Endothelial cell of umbilical vein (primary cell): Measurements from ENCODE around the gene KAT2B. TPM values are rescaled to one million over a fixed set of nuclear protein-coding genes. Genes with fewer than 3 reads are reported as not detected.

Experiments used
- BruUV-seq: library from RNA; stranded (reverse); fragments of 400-500 nt; replicated peaks from 2 replicates; lab custom pipeline; 2021; lab: Mats Ljungman, UMichigan
- CTCF ChIA-PET: fragments of 300-600, 350-600 bp; sonication (Branson Sonifier 250); formaldehyde crosslinking; loops from one replicate; lab custom pipeline; 2021; ENCODE audit warnings: antibody characterized with exemption, inconsistent platforms; lab: Charles Lee
- POLR2A ChIA-PET: fragments of 300-600, 350-600 bp; sonication (Branson Sonifier 250); formaldehyde crosslinking; loops from one replicate; lab custom pipeline; 2021; ENCODE audit warnings: antibody characterized with exemption, inconsistent platforms; lab: Charles Lee
- DNase-seq: peaks from one replicate; pipeline ENCODE4 v3.0.0-alpha.2; 2011; ENCODE audit warnings: low read depth, low spot score
- FAIRE-seq: peaks from 2 replicates; lab custom pipeline; 2011; peaks lifted over from hg19 to GRCh38; lab: Jason Lieb, UNC
- H2AFZ ChIP-seq: 2 replicates; pipeline ENCODE4 v1.6.0; 2012; ENCODE audit warnings: low read depth, low read length, control low read depth, inconsistent platforms
- H3K27ac ChIP-seq: 2 replicates; pipeline ENCODE4 v1.5.1; 2011; ENCODE audit warnings: low read depth, mild to moderate bottlenecking, control low read depth, low read length, moderate library complexity; ENCODE audit not compliant: insufficient read depth
- H3K27me3 ChIP-seq, 2 experiments: 2 replicates each; pipeline versions ENCODE4 v1.6.0 to v1.6.1; 2011; ENCODE audit warnings: low read length in 2 of 2, mixed read lengths in 1 of 2; ENCODE audit not compliant: control insufficient read depth in 2 of 2, insufficient read depth in 2 of 2
- H3K36me3 ChIP-seq, 2 experiments: 2 replicates in 1 of 2; 3 replicates in 1 of 2; pipeline ENCODE4 v1.5.1; 2011; ENCODE audit warnings: low read length in 2 of 2, mild to moderate bottlenecking in 1 of 2, moderate library complexity in 1 of 2; ENCODE audit not compliant: control insufficient read depth in 2 of 2, insufficient read depth in 2 of 2; ENCODE audit errors: extremely low read depth in 1 of 2
- H3K4me1 ChIP-seq: 3 replicates; pipeline ENCODE4 v1.5.1; 2011; ENCODE audit warnings: mild to moderate bottlenecking, low read length; ENCODE audit not compliant: control insufficient read depth, insufficient read depth; ENCODE audit errors: extremely low read depth
- H3K4me2 ChIP-seq: 2 replicates; pipeline ENCODE4 v1.6.1; 2011; ENCODE audit warnings: low read length, control low read depth, mixed read lengths; ENCODE audit not compliant: insufficient read depth
- H3K4me3 ChIP-seq, 3 experiments: fragments of 200-600 bp in 1 of 3; sonication (generic), shearing (Covaris generic) in 1 of 3; replicated peaks in 1 of 3; 2 replicates each; pipeline ENCODE4 v1.5.1; 2011 to 2016; ENCODE audit warnings: control low read depth in 3 of 3, low read length in 3 of 3, mild to moderate bottlenecking in 2 of 3, inconsistent platforms in 1 of 3, low read depth in 1 of 3, moderate library complexity in 1 of 3; ENCODE audit not compliant: insufficient read depth in 1 of 3
- H3K79me2 ChIP-seq: 2 replicates; pipeline ENCODE4 v1.6.0; 2012; ENCODE audit warnings: low read length, inconsistent platforms; ENCODE audit not compliant: control insufficient read depth, insufficient read depth
- H3K9ac ChIP-seq: replicated peaks from 2 replicates; pipeline ENCODE3; 2011; ENCODE audit warnings: low read length, control low read depth; ENCODE audit not compliant: insufficient read depth; ENCODE audit errors: extremely low read depth
- H3K9me1 ChIP-seq: replicated peaks from 3 replicates; pipeline ENCODE4 v1.6.0; 2011; ENCODE audit warnings: mild to moderate bottlenecking, low read length; ENCODE audit not compliant: control insufficient read depth, insufficient read depth; ENCODE audit errors: extremely low read depth
- H3K9me3 ChIP-seq: replicated peaks from 2 replicates; pipeline ENCODE4 v1.5.1; 2012; ENCODE audit warnings: low read length, inconsistent platforms; ENCODE audit not compliant: control insufficient read depth, insufficient read depth
- H4K20me1 ChIP-seq: replicated peaks from 2 replicates; pipeline ENCODE3; 2011; ENCODE audit warnings: mild to moderate bottlenecking, low read length; ENCODE audit not compliant: control insufficient read depth, insufficient read depth; ENCODE audit errors: extremely low read depth
- CTCF ChIP-seq, 2 donors: IDR thresholded peaks; 1 replicate in 1 of 2; 2 replicates in 1 of 2; pipeline ENCODE4 v1.5.1; 2011; ENCODE audit warnings: low read length in 2 of 2, mild to moderate bottlenecking in 2 of 2, moderate library complexity in 2 of 2, control low read depth in 1 of 2, inconsistent platforms in 1 of 2, low read depth in 1 of 2; ENCODE audit not compliant: insufficient read depth in 1 of 2; ENCODE audit errors: extremely low read depth in 1 of 2
- EZH2 ChIP-seq: IDR thresholded peaks from 2 replicates; pipeline ENCODE4 v1.6.1; 2012; ENCODE audit warnings: borderline replicate concordance, low read depth, mild to moderate bottlenecking, moderate library complexity, low read length, inconsistent platforms; ENCODE audit not compliant: severe bottlenecking
- FOS ChIP-seq: IDR thresholded peaks from 2 replicates; pipeline ENCODE4 v1.6.1; 2011; ENCODE audit warnings: mild to moderate bottlenecking, low read length, moderate library complexity, borderline replicate concordance; ENCODE audit not compliant: insufficient read depth
- GATA2 ChIP-seq: IDR thresholded peaks from 2 replicates; pipeline ENCODE4 v1.7.0; 2011; ENCODE audit warnings: low read depth, mild to moderate bottlenecking, moderate library complexity, mixed read lengths, low read length; ENCODE audit not compliant: insufficient read length, insufficient read depth
- JUN ChIP-seq: IDR thresholded peaks from 2 replicates; pipeline ENCODE4 v1.6.1; 2011; ENCODE audit warnings: borderline replicate concordance, low read depth; ENCODE audit not compliant: insufficient read length, insufficient read depth
- MAX ChIP-seq: IDR thresholded peaks from 2 replicates; pipeline ENCODE4 v1.6.1; 2011; ENCODE audit not compliant: insufficient read depth, insufficient read length
- MYC ChIP-seq: IDR thresholded peaks from one replicate; pipeline ENCODE4 v1.6.1; 2011; ENCODE audit warnings: mild to moderate bottlenecking, low read depth, low read length
- POLR2A ChIP-seq: IDR thresholded peaks from 2 replicates; pipeline ENCODE4 v1.6.1; 2012; ENCODE audit warnings: low read depth, mild to moderate bottlenecking, control low read depth, low read length
- POLR2AphosphoS5 ChIP-seq: IDR thresholded peaks from 2 replicates; pipeline ENCODE4 v1.6.1; 2012; ENCODE audit warnings: low read depth, mild to moderate bottlenecking, control low read depth, low read length, moderate library complexity; ENCODE audit not compliant: insufficient read depth
- dilution Hi-C: fragments of 300-500 bp; cut with MboI; formaldehyde crosslinking; loops from one replicate; pipeline ENCODE4 v1.15.0; 2019; ENCODE audit warnings: low sequenced_read_pairs; ENCODE audit not compliant: extremely low pct_ligation_motif_present
- intact Hi-C: fragments of 100-400 bp; cut with micrococcal nuclease; formaldehyde crosslinking; loops from one replicate; pipeline ENCODE4 v1.10.0; 2022
- polyA plus RNA-seq, 4 experiments: library from polyadenylated mRNA; depleted of rRNA in 3 of 4; stranded (reverse) in 3 of 4; unstranded in 1 of 4; fragments of >200 nt; gene quantifications; 2 replicates each; pipeline versions ENCODE4 v1.2.1 to v1.2.3, GENCODE V29; 2011 to 2012; ENCODE audit warnings: missing spikeins in 1 of 4
- total RNA-seq: library from RNA; stranded (reverse); gene quantifications from 2 replicates; pipeline ENCODE4 v1.2.3, GENCODE V29; 2021

Gene KAT2B
- total and polyA plus RNA-seq, 2 donors (not counting 3 experiments of a cell fraction or from before 2014, with no cell fraction given), result 2.6 to 11.0 TPM

- Histone ChIP-seq H3K36me3 (no peaks in the 10 kb centered on the region), H3K9ac (no peak overlapping the region), H2AFZ (no peak overlapping the region), H3K27me3 (no peaks in the 10 kb centered on the region), H3K4me1 (no peaks in the 10 kb centered on the region), H3K27ac (no peak overlapping the region), H3K9me1 (no peaks in the 10 kb centered on the region), H3K4me3 (no peak overlapping the region), H3K79me2 (no peaks in the 10 kb centered on the region), H3K4me2 (no peak overlapping the region), H4K20me1 (no peaks in the 10 kb centered on the region), H3K9me3 (no peaks in the 10 kb centered on the region)
- TF ChIP-seq POLR2AphosphoS5 (no peak), JUN (no peak), FOS (no peak), MYC (no peak), MAX (no peak), POLR2A (no peak), GATA2 (no peak), EZH2 (no peak), CTCF (IDR thresholded peaks at IDR 0.05; ENCODE audit: extremely low read depth in 1 of 2, insufficient read depth in 1 of 2, low read depth in 1 of 2, low read length in 2 of 2) (no peak)
- intact Hi-C loops (no loop called here), dilution Hi-C loops (no loop called here)
- ChIA-PET POLR2A (no interaction called here), CTCF (interaction anchor here (1.1 to 1.7 kb wide), 4 partner anchors 14 to 58 kb away, joined by 3 to 4 read pairs (median 3); no protein-coding TSS in a partner anchor)
- BruUV-seq, result no TSS peak
- FAIRE-seq (no peak), DNase-seq (no peak)
Observed at GRCh38 chr3:20137647-20138046, 97.4 kb downstream of the KAT2B start.
